MM.1S (cell line): Measurements from ENCODE around the gene HDAC9.
A peak's percentile ranks its signal among the peaks of the same experiment; 100 is the strongest.

Experiments
- DNase-seq: peaks from one replicate; pipeline ENCODE4 v3.0.0-alpha.2; 2015
- H2AFZ ChIP-seq: fragments of 300-600 bp; sonication (generic); 2 replicates; pipeline ENCODE4 v1.6.0; 2016; ENCODE audit warnings: antibody characterized with exemption, low read length
- H3F3A ChIP-seq: fragments of 300-600 bp; sonication (generic); 2 replicates; pipeline ENCODE4 v1.6.1; 2016; ENCODE audit warnings: mild to moderate bottlenecking, antibody characterized with exemption, low read length, moderate library complexity, mixed read lengths; ENCODE audit not compliant: insufficient read depth
- H3K27ac ChIP-seq: fragments of 300-600 bp; sonication (generic); 2 replicates; pipeline ENCODE4 v1.5.1; 2016; ENCODE audit warnings: mild to moderate bottlenecking, low read length
- H3K27me3 ChIP-seq: fragments of 300-600 bp; sonication (generic); replicated peaks from 2 replicates; pipeline ENCODE4 v1.6.0; 2016; ENCODE audit warnings: low read length; ENCODE audit not compliant: insufficient read depth
- H3K36me3 ChIP-seq: fragments of 300-600 bp; sonication (generic); replicated peaks from 2 replicates; pipeline ENCODE4 v1.6.1; 2016; ENCODE audit warnings: mild to moderate bottlenecking, low read length, mixed read lengths; ENCODE audit not compliant: insufficient read depth
- H3K4me1 ChIP-seq: fragments of 300-600 bp; sonication (generic); 2 replicates; pipeline ENCODE4 v1.6.1; 2016; ENCODE audit warnings: low read length, mixed read lengths
- H3K4me2 ChIP-seq: fragments of 300-600 bp; sonication (generic); 2 replicates; pipeline ENCODE4 v1.6.0; 2016; ENCODE audit warnings: low read depth, low read length
- H3K4me3 ChIP-seq: fragments of 300-600 bp; sonication (generic); 2 replicates; pipeline ENCODE4 v1.5.1; 2016; ENCODE audit warnings: low read length, mixed read lengths
- H3K79me2 ChIP-seq: fragments of 300-600 bp; sonication (generic); 2 replicates; pipeline ENCODE4 v1.6.1; 2016; ENCODE audit warnings: mixed run types, low read length, mixed read lengths
- H3K9ac ChIP-seq: fragments of 300-600 bp; sonication (generic); 2 replicates; pipeline ENCODE4 v1.6.1; 2016; ENCODE audit warnings: low read length, mixed read lengths
- H3K9me2 ChIP-seq: fragments of 300-600 bp; sonication (generic); replicated peaks from 2 replicates; pipeline ENCODE4 v1.6.1; 2016; ENCODE audit warnings: mild to moderate bottlenecking, low read length, mixed read lengths; ENCODE audit not compliant: insufficient read depth
- H3K9me3 ChIP-seq: fragments of 300-600 bp; sonication (generic); replicated peaks from 2 replicates; pipeline ENCODE4 v1.6.1; 2016; ENCODE audit warnings: mild to moderate bottlenecking, low read length, mixed read lengths; ENCODE audit not compliant: insufficient read depth
- H4K20me1 ChIP-seq: fragments of 300-600 bp; sonication (generic); 2 replicates; pipeline ENCODE4 v1.6.1; 2016; ENCODE audit warnings: mild to moderate bottlenecking, low read length, moderate library complexity, mixed read lengths; ENCODE audit not compliant: insufficient read depth
- CTCF ChIP-seq: fragments of 300-600 bp; sonication (generic); IDR thresholded peaks from 2 replicates; pipeline ENCODE4 v1.5.1; 2016; ENCODE audit warnings: antibody characterized with exemption, low read length, mixed read lengths
- EZH2 ChIP-seq: fragments of 300-600 bp; sonication (generic); optimal IDR thresholded peaks from 2 replicates; pipeline ENCODE3; 2017; ENCODE audit warnings: low read depth, mild to moderate bottlenecking, antibody characterized with exemption, low read length, mixed read lengths
- EZH2phosphoT487 ChIP-seq: fragments of 300-600 bp; sonication (generic); IDR thresholded peaks from 2 replicates; pipeline ENCODE4 v1.6.1; 2018; ENCODE audit warnings: antibody characterized with exemption, low read length

Gene HDAC9

GRCh38 chr7:18518555-18518954, 23.0 kb downstream of the HDAC9 start:
- no peaks in the 10 kb centered on the region for H3K9me3 ChIP-seq
- peaks cover 29% of the 10 kb centered on the region for H3F3A ChIP-seq
- peak overlapping the region; percentile 30; the same call in 1 of the 2 replicates for H3K9ac ChIP-seq
- no peaks in the 10 kb centered on the region for H3K36me3 ChIP-seq
- peaks cover 85% of the 10 kb centered on the region for H3K79me2 ChIP-seq
- H3K9me2 ChIP-seq: no peaks in the 10 kb centered on the region
- H3K4me1 ChIP-seq: peaks cover 23% of the 10 kb centered on the region
- no peak for DNase-seq
- H2AFZ ChIP-seq: no peak overlapping the region
- no peaks in the 10 kb centered on the region for H3K27me3 ChIP-seq
- peak overlapping the region; percentile 30; the same call in 1 of the 2 replicates for H3K4me3 ChIP-seq
- H4K20me1 ChIP-seq: no peaks in the 10 kb centered on the region
- H3K4me2 ChIP-seq: peak overlapping the region; percentile 87
- peak overlapping the region; percentile 79 for H3K27ac ChIP-seq
- TF ChIP-seq EZH2phosphoT487: no peak
- TF ChIP-seq CTCF: no peak
- TF ChIP-seq EZH2: no peak

- Histone ChIP-seq H3K4me3 (peak overlapping the region; percentile 51), H3K9me2 (no peaks in the 10 kb centered on the region), H3K4me1 (peaks cover 23% of the 10 kb centered on the region), H3K27me3 (no peaks in the 10 kb centered on the region), H3F3A (peaks cover 29% of the 10 kb centered on the region), H3K36me3 (no peaks in the 10 kb centered on the region), H4K20me1 (no peaks in the 10 kb centered on the region), H3K4me2 (peak overlapping the region; percentile 87), H3K9me3 (no peaks in the 10 kb centered on the region), H3K9ac (peak overlapping the region; percentile 54), H3K27ac (peak overlapping the region; percentile 79), H3K79me2 (peaks cover 79% of the 10 kb centered on the region), H2AFZ (no peak overlapping the region)
- no peak for TF ChIP-seq CTCF
- TF ChIP-seq EZH2: no peak
- peak; percentile 69 for DNase-seq
Observed at GRCh38 chr7:18520450-18521235, 25.1 kb downstream of the HDAC9 start.

GRCh38 chr7:18521236-18521589, 25.7 kb downstream of the HDAC9 start:
- Histone ChIP-seq H3K4me1 (peaks cover 23% of the 10 kb centered on the region), H3F3A (peaks cover 29% of the 10 kb centered on the region), H3K79me2 (peaks cover 80% of the 10 kb centered on the region)

More at GRCh38 chr7:18521236-18521589, 25.7 kb downstream of the HDAC9 start:
- DNase-seq: no peak
- H3K9me3 ChIP-seq: no peaks in the 10 kb centered on the region
- H3K36me3 ChIP-seq: no peaks in the 10 kb centered on the region
- H3K27ac ChIP-seq: peak overlapping the region; percentile 79
- H2AFZ ChIP-seq: no peak overlapping the region
- no peaks in the 10 kb centered on the region for H3K9me2 ChIP-seq
- H3K9ac ChIP-seq: peak overlapping the region; percentile 54
- TF ChIP-seq EZH2: no peak
- TF ChIP-seq EZH2phosphoT487: no peak
- TF ChIP-seq CTCF: no peak
- peak overlapping the region; percentile 87 for H3K4me2 ChIP-seq
- no peaks in the 10 kb centered on the region for H4K20me1 ChIP-seq
- H3K27me3 ChIP-seq: no peaks in the 10 kb centered on the region
- peak overlapping the region; percentile 51 for H3K4me3 ChIP-seq
